ENCODE data around the gene ITGA3.
"Not testable (repeated sequence)": the region's sequence is repeated elsewhere in the genome, so short reads cannot be mapped to it uniquely, and the experiment has no call there.

Gene ITGA3

DNA sequence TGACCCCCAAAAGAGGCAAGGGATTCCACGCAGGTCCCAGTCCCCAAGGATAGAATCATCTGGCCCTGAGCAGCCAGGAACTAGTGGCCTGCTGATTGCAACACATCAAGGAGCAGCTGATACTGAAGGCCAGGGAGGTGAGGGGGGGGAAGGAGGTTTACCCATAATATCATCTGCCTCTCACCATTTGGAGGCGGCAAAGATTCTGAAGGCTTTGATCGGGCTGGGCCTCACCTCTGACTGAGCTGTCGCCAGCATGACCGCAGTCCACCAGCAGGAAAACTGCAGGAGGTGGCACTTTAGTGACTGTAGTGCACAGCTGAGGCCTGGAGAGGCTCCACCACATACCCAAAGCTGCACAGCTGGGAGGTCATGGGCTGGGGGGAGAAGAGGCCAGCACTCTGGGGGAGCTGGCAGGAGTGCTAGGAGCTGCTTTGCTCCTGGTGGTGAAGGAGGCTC lies 20.5 kb upstream of the ITGA3 start:
- DNase-seq, result peak; percentile 23

GRCh38 chr17:50035945-50036344 lies 20.0 kb upstream of the ITGA3 start:
- no peak for DNase-seq

DNA sequence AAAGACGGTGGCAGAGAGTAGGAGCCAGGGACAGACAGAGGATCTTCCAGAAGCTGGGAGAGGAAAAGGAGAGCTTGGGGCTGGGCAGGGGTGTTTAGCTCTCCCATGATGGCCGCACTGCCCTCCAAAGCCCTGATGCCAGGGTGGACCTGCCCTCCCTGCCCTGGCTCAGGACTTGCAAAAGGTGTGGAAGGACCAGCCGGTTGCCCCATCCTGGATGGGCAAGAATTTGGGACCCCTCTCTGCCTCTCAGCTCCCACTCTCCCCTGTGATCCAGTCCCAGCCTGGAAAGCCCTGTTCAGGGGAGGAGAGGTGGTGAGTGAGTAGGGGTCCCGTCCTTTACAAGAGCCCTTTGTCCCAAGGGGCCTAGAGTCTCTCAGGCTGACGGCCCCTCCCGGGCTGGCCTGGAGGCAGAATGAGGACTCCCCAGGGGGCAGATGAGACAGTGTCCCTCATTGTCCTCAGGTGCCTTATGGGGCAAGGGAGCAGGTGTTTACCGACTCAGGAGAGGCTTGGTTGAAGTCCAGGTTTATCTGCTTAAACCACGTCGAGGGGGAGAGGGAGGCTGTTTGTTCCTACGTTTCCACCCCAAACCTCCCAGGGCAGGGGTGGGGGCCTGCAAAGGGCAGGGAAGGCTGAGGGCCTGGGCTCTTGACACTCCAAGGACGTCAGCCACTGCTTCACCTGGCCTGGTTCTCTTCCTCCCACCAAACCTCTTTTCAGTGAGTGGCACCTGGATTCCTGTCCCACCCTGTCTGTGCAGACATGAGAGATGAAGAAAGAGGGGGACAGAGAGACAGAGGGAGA lies 19.3 kb upstream of the ITGA3 start:
- DNase-seq, result no peak

DNA sequence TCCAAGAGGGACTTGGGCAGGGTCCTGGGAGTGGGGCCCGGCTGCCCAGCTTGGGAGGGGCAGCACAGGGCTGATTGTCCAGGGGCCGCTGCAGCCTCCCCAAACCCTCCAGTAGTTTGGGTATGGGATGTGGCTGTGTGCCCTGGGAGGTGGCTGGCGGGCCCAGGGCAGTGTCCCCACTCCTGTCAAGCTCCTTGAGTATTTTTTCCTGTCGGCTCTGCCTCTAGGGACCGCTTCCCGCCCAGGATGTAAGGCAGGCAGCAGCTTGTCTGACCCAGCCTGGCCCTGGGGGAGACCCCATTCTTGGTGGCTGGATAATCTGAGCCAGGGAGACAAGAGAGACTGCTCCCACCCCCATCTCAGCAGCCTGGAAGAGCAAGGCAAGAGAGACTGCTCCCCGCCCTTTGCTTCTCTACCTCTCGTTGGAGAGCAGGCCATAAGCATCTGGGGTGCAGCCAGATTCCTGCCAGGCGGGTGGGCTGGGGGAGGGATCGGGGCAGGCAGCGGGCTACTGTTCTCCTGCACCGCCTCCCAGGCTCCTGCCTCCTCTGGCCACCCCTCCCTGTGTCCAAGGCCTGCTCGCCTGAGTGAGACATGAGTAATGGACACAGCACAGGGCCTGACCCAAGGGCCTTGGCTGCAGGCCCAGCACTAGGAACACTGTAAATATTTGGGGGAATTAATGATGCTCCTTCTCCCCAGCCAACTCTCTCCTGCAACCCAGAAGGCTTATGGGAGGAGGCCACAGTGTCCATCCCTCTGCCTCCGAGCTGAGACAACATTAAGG lies 18.4 kb upstream of the ITGA3 start:
- peak; percentile 87 for DNase-seq

DNA sequence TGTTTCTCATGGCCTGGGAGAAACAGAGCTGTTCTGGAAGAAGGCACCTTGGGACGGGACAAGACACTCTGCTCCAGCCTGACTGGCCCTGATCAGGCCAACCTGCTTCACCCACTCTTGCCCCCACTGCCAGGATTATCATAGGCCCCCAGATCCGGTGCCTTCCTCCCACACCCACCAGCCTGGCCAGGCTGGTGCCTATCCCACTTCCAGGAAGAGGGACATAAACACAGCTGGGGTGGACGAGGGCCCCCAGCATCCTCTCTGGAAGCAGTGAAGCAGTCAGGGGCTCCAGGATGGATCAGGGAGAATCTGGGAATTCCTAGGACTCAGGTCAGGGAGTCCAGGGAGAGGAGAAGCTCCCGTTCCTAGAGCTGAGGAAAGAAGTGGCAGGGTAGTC lies 16.9 kb upstream of the ITGA3 start:
- DNase-seq, result no peak

DNA sequence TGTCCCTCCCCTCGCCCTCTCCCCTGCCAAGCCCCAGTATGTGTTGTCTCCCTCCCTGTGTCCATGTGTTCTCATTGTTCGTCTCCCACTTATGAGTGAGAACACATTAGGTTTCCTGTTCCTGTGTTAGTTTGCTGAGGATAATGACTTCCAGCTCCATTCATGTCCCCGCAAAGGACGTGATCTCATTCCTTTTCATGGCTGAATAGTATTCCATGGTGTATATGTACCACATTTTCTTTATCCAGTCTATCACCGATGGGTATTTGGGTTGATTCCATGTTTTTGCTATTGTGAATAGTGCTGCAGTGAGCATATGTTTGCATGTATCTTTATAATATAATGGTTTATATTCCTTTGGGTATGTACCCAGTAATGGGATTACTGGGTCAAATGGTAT lies 15.4 kb upstream of the ITGA3 start:
- not testable (repeated sequence) for DNase-seq

GRCh38 chr17:50042211-50042610 lies 13.7 kb upstream of the ITGA3 start:
- no peak for DNase-seq

GRCh38 chr17:50043290-50044148 lies 12.4 kb upstream of the ITGA3 start:
- DNase-seq, result peak; percentile 53

GRCh38 chr17:50044483-50044882 lies 11.4 kb upstream of the ITGA3 start:
- no peak for DNase-seq

DNA sequence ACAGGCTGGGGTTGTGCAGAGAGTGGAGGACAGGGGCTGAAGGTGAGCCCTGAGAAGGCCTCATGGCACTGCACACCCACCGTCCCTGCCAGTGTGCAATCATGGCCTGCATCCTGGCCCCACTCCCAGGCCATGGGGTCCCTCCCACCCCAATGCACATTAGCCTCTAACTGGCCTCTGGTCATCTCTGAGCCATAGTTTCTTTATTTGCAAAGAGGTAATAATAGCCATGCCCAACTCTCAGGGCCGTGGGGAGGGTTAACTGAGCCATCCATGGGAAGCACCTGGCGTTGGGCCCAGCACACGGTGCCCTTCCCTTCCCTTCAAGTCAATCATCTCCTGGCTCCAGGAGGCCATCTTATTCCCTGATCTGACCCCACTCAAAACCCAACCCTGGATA lies 10.8 kb upstream of the ITGA3 start:
- no peak for DNase-seq

DNA sequence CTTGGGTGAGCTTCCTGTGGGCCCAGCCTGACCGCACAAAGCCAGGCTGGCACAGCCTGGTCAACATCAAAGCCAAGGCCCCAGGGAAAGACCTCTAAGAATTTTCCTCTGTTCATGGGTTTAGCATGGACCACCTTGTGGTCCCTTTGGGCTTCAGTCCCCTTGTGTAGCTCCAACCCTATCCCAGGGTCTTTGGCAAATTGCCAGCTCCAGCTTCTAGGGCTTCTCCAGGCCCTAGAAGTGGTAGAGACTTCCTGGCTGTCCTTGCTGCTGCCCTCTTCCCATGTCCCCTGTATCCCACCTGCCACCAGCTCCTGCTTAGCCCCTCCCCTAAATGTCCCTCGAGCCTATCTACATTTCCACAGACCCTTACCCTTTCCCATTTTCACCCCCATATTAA lies 9.7 kb upstream of the ITGA3 start:
- DNase-seq, result no peak

DNA sequence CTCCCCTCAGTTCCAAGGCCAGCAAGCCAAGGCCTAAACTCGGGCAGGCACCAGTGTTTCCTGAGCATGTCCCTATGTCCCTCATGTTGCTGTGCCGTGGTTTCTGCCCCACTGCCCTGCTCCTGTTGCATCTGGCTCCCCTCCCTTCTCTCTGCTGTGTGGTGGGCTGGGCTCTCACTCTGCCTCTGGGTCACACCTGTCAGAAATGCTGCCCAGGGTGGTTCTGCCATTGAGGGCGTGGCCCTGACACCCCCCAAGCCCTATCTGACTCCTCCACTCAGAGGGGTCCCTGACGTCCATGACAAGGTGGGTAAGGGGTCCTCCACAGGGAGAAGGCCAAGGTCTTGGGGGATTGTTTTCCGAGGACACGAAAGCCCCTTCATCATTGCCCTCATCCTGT lies 9.2 kb upstream of the ITGA3 start:
- no peak for DNase-seq

GRCh38 chr17:50047083-50047482 lies 8.8 kb upstream of the ITGA3 start:
- no peak for DNase-seq

DNA sequence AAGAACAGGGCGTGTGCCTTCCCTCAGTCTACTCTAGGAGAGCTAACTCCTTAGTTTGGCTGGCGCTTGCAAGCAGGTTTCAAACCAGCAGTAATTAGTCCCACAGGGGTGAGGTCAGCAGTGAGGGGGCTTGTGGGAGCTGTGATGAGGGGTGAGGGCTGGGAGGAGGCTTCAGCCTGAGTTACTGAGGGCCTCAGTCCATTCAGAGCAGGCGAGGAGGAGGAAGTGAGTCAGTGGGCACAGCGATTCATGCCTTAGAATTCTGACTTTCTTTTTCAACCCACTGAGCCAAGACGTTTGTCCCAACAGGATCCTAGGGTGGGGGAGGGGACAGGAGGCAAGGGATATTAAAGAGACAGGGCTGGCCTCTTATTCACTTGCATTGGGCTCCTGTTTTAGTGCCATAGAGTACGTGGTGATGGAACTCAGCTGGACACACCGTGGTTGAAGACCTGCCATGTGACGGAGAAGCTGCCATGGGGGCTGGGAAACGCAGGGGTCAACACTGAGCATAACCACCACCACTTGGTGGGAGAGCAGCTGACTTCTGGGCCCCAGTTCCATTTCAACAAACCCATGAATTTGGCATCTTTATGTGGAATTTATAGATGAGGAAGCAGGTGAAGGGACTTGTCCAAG lies 8.3 kb upstream of the ITGA3 start:
- peak; percentile 81 for DNase-seq

DNA sequence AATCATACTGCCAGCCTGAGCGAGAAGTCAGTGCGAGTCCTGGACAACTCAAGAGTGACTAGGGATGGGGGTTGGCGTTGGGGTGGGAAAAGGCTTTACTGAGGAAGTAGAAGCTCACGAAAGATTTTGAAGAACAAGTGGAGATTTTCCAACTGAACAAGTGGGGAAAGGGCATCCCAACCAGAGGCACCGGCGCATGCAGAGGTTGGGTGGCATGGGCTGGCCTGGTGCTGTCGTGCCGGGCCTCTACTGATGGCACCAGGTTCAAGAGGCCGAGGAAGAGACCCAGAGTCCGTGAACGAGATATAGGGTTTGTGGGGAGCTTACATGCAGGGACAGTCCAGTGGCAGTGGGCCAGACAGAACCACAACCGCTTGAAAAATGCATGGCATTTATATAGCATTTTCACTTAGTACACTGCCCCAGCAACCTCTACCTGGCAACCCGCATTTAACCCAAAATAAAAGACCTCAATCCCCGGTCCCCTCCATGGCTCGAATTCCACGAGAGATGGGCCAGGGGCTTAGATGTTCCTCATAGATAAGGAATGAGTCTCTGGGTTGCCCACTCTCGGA lies 7.7 kb upstream of the ITGA3 start:
- peak; percentile 57 for DNase-seq

DNA sequence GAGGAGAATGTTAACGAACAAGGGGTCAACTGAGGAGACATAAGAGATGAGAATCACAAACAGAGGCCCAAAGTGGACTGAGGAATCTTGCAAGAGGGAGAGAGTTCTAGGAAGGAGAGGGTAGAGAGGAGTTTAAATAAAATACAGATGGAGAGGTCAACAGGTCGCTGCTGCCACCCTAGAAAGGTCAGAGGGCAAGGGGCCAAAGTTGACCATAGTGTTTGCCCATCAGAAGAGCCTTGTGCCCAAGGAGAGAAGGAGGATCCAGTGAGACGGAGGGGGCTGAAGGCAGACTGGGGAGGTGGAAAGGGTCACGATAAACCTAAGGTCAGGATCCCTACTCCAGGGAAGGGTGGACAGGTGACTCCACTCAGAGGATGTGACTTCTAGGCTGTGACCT lies 6.9 kb upstream of the ITGA3 start:
- DNase-seq, result no peak

DNA sequence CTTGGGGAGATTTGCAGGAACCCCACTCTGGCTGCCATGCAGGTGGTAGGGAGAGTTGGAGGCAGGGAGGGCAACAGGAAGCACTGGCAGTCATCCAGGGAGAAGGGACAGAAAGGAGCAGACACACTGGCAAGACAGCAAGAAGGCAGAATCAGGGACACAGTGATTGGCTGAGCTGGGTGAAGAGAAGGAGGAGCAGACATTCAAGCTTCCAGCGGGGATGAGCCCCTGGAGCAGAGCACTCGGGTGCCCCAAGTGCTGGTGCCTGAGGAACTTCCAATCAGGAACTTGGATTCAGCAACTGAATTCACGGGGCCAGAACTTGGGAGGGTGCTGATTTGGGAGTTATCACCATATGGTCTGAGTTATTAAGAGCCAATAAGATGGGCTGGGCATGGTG lies 6.3 kb upstream of the ITGA3 start:
- no peak for DNase-seq

- DNase-seq, result no peak
Observed at GRCh38 chr17:50050431-50051032, 5.4 kb upstream of the ITGA3 start.

DNA sequence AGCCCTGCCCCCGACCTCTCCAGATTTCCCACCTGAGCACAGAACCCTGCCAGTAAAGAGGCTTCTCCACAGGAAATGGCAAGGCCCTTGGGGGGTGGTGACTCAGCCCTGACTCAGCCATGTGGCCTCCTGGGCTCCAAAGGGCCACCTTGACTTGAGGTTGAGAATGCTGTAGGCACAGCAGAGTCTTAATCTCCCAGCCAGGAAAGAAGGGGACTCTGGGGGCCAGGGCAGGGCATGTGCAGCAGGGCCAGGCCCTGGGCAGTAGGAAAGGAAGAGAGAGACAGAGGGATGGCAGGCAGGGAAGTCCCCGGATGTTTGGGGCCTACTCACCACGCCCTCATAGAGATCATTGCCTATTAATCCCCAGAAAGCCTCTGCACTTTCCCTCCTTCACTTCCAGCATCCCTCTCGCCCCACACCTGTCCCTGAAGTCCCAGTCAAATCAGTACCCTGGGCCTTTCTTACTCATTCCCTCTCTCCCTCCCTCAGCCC lies 4.8 kb upstream of the ITGA3 start:
- DNase-seq, result peak; percentile 89

GRCh38 chr17:50051606-50052005 lies 4.3 kb upstream of the ITGA3 start:
- no peak for DNase-seq

- DNase-seq, result no peak
Observed at GRCh38 chr17:50052241-50052796, 3.6 kb upstream of the ITGA3 start.
